GM19463 (cell line): ENCODE data around the gene UBE2H.
"Not testable (repeated sequence)": the region's sequence is repeated elsewhere in the genome, so short reads cannot be mapped to it uniquely, and the experiment has no call there.

Source experiments
- ATAC-seq: cut with Tn5 transposase; IDR thresholded peaks from one replicate; pipeline ENCODE4 v1.9.1; 2021; ENCODE audit warnings: mild to moderate bottlenecking, moderate library complexity; ENCODE audit not compliant: unreplicated experiment

UBE2H gene

GRCh38 chr7:129875745-129876411 lies 76.9 kb downstream of the UBE2H start:
- no peak for ATAC-seq

- ATAC-seq = no peak
These were observed 77.6 kb downstream of the UBE2H start for GRCh38 chr7:129875160-129875559.

- ATAC-seq = no peak
These were observed 78.0 kb downstream of the UBE2H start for GRCh38 chr7:129874722-129875121.

GRCh38 chr7:129872054-129872453 lies 80.7 kb downstream of the UBE2H start:
- no peak for ATAC-seq

GRCh38 chr7:129870668-129871067 lies 82.1 kb downstream of the UBE2H start:
- no peak for ATAC-seq

- ATAC-seq = no peak
These were observed 86.5 kb downstream of the UBE2H start for GRCh38 chr7:129866251-129866650.

GRCh38 chr7:129865925-129866201 lies 86.9 kb downstream of the UBE2H start:
- ATAC-seq = no peak

GRCh38 chr7:129865093-129865924 lies 87.5 kb downstream of the UBE2H start:
- no peak for ATAC-seq

GRCh38 chr7:129864676-129865075 lies 88.1 kb downstream of the UBE2H start:
- not testable (repeated sequence) for ATAC-seq

- no peak for ATAC-seq
These were observed 88.7 kb downstream of the UBE2H start for GRCh38 chr7:129864042-129864441.

- no peak for ATAC-seq
These were observed 90.1 kb downstream of the UBE2H start for GRCh38 chr7:129862682-129863081.

- ATAC-seq = not testable (repeated sequence)
These were observed 92.0 kb downstream of the UBE2H start for GRCh38 chr7:129860784-129861183.

- no peak for ATAC-seq
These were observed 93.6 kb downstream of the UBE2H start for GRCh38 chr7:129859183-129859582.

- no peak for ATAC-seq
These were observed 94.3 kb downstream of the UBE2H start for GRCh38 chr7:129858490-129858889.

GRCh38 chr7:129857313-129857712 lies 95.4 kb downstream of the UBE2H start:
- no peak for ATAC-seq

- ATAC-seq = no peak
These were observed 96.6 kb downstream of the UBE2H start for GRCh38 chr7:129855935-129856717.

- ATAC-seq = no peak
These were observed 97.5 kb downstream of the UBE2H start for GRCh38 chr7:129855234-129855673.

GRCh38 chr7:129854401-129854800 lies 98.4 kb downstream of the UBE2H start:
- no peak for ATAC-seq

- no peak for ATAC-seq
These were observed 99.0 kb downstream of the UBE2H start for GRCh38 chr7:129853661-129854268.

- no peak for ATAC-seq
These were observed 101.0 kb downstream of the UBE2H start for GRCh38 chr7:129851809-129852208.

GRCh38 chr7:129851174-129851573 lies 101.6 kb downstream of the UBE2H start:
- ATAC-seq = no peak
